HG03159 (cell line): ENCODE results near the gene PRPF31.
A peak's percentile ranks its signal among the peaks of the same experiment; 100 is the strongest.
"Not testable (repeated sequence)": the region's sequence is repeated elsewhere in the genome, so short reads cannot be mapped to it uniquely, and the experiment has no call there.

Source experiments
- ATAC-seq: cut with Tn5 transposase; IDR thresholded peaks from one replicate; pipeline ENCODE4 v1.9.1; 2021; ENCODE audit warnings: mild to moderate bottlenecking, moderate library complexity; ENCODE audit not compliant: unreplicated experiment

PRPF31 gene, protein sequence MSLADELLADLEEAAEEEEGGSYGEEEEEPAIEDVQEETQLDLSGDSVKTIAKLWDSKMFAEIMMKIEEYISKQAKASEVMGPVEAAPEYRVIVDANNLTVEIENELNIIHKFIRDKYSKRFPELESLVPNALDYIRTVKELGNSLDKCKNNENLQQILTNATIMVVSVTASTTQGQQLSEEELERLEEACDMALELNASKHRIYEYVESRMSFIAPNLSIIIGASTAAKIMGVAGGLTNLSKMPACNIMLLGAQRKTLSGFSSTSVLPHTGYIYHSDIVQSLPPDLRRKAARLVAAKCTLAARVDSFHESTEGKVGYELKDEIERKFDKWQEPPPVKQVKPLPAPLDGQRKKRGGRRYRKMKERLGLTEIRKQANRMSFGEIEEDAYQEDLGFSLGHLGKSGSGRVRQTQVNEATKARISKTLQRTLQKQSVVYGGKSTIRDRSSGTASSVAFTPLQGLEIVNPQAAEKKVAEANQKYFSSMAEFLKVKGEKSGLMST

DNA sequence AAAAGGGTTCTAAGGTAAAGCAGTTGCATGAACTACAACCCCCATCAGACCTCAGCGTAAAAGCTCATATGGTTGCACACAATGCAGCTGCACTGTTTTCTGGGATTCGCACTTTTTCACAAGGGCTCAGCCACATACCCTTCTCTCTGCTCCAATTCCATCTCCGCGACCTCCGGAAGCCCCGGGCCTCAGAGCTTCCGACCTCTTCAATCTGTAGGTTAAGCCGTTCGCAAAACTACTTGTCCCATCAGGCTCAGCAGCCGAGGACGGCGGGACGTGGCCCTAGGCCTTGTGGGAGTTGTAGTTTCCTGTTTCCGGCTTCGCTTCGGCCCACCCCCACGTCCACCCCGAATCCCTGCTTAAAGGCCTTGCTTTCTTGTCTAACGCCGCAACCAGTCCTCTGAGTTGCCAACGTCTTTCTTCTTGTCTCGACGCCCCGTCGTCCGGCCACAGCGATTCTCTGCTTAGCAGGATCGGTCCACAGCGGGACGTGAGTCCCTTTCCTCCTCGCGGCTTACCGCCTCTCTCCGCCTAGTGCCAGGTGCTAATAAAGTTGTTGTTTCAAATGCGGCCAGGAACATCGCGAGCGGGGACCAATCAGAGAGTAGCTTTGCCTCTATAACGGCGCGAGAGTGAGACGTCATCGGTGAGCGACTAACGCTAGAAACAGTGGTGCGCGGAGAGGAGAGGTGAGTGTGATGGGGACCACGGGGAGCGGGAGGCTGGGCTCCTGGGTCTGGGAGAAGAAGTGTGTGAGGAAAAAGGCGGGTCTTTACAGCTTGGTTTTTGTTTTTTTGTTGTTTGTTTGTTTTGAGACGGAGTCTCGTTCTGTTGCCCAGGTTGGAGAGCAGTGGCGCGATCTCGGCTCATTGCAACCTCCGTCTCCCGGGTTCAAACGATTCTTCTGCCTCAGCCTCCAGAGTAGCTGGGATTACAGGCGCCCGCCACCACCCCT lies at the start of gene PRPF31, which contains the start of gene TFPT:
TSS of gene PRPF31 (plus strand) at position 646 of the 955 bp plus-strand sequence. CDS start 2,525 bp downstream, outside the sequence.
TSS of gene TFPT (minus strand) at position 549 of the 955 bp plus-strand sequence. CDS start at position 161, 388 bp downstream.
- ATAC-seq = peak; percentile 78

DNA sequence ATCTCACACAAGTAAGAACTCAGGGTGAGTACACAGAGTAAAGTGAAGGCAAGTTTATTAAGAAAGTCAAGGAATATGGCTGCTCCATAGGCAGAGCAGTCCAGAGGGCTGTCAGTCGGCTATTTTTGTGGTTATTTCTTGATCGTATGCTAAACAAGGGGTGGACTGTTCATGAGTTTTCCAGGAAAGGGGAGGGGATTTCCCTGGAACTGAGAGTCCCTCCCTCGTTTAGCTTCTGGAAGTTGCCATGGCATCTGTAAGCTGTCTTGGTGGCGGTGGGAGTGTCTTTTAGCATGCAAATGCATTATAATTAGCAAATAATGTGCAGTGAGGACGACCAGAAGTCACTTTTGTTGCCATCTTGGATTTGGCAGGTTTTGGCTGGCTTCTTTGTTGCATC lies 46.1 kb upstream of the PRPF31 start:
- no peak for ATAC-seq

DNA sequence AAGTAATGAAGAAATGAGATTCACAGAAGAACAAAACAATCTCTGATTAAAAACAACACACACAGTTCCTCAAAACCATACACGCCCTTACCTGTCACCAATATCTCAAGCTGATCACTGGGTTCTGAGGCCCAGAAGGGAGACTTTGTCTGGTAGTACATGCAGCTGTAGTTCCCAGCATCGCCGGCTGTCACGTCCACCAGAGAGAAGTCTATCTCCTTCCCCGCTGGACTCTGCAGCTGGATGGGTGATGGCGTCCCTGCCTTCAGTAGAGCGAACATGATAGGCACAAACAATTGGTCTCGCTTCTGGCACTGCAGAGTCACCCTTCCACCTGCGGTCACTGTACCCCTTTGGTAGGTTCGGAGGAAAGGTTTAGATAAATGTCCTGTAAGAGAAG lies 41.7 kb upstream of the PRPF31 start:
- no peak for ATAC-seq

DNA sequence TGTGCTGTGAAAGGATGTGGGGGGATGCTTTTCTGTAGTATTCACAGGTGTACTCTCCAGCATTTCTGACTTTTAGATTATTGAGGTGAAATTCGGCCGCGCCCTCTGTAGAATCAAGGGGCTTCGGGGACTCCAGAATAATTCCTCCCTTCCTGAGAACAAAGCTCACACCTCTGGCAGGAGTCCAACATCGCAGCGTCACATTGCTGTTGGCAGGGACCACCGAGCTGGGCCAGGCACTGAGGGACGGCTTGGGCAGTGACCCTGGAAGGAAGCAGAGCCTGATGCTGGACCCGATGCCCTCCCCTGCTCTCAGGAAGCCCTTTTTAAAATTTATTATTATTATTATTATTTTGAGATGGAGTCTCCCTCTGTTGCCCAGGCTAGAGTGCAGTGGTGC lies 40.7 kb upstream of the PRPF31 start:
- no peak for ATAC-seq

DNA sequence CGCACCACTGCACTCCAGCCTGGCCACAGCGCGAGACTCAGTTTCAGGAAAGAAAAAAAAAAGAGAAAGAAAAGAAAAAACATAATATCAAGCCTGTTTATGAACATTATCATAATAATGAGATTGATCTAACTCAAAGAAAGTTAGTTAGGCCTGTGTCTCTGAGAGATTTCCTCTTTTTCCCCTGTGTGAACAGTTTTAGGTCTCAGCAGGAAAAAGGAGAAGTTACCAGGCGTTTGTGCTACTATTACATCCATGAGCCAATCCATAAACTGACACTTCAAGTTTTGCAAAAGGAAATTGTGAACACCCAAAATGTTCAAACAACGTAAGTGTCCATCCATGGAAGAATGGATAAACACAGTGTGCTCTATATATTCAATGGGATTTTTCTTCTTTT lies 38.2 kb upstream of the PRPF31 start:
- ATAC-seq = no peak

DNA sequence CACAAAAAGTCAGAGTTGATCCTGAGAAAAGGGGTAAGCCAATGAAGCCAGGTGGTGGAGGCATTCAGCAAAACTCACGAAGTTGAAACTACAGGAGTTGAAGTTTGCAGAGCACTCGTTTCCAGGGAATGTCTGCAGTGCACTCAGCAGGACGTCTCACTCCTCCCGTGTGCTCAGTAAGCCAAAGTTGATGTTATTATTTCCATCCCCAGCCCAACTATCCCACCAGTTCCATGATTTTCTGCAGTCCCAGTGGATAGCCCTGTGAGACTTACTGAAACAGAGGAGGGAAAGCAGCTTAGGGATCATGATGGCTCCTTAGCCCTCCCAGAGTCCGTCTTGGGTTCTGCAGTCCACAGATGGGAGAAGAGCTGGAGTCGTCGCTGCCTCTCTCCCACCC lies 34.5 kb upstream of the PRPF31 start, which contains the start of gene TARM1:
TSS of gene TARM1 (minus strand) at position 334 of the 400 bp plus-strand sequence. CDS start at position 309, 25 bp downstream.
- no peak for ATAC-seq

DNA sequence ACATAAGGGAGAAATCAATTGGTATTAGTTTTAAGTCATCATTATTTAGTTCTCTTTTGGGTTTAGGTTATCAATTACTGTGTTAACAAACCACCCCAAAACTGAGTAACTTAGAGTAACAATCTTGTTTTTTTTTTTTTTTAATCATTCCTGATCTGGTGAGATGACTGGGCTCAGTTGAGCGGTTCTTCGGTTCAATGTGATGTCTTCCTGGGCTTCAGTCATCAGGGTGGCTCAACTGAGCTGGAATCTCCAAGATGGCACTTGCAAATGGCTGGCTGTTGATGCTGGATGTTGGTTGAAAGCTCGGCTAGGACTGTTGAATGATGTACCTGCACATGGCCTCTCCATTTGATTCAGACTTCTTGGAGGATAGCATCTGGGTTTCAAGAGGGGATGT lies 31.1 kb upstream of the PRPF31 start:
- ATAC-seq = no peak

DNA sequence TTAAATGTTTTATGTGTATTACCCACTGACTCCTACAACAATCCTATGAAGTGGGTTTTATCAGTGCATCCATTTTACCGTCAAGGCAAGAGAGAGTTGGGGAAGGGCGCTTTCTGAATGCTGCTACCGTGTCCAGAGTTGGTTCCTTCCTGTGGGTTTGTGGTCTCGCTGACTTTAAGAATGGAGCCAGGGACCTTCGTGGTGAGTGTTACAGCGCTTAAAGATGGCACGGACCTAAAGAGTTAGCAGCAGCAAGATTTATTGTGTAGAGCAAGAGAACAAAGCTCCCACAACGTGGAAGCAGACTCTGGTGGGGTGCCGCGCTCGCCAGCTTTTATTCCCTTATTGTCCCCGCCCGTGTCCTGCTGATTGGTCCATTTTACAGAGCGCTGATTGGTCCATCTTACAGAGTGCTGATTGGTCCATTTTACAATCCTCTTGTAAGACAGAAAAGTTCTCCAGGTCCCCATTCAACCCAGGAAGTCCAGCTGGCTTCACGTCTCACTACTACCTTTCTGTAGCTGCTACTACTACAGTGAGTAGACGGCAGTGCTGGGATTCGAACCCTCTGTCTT lies 21.0 kb upstream of the PRPF31 start:
- ATAC-seq = no peak

DNA sequence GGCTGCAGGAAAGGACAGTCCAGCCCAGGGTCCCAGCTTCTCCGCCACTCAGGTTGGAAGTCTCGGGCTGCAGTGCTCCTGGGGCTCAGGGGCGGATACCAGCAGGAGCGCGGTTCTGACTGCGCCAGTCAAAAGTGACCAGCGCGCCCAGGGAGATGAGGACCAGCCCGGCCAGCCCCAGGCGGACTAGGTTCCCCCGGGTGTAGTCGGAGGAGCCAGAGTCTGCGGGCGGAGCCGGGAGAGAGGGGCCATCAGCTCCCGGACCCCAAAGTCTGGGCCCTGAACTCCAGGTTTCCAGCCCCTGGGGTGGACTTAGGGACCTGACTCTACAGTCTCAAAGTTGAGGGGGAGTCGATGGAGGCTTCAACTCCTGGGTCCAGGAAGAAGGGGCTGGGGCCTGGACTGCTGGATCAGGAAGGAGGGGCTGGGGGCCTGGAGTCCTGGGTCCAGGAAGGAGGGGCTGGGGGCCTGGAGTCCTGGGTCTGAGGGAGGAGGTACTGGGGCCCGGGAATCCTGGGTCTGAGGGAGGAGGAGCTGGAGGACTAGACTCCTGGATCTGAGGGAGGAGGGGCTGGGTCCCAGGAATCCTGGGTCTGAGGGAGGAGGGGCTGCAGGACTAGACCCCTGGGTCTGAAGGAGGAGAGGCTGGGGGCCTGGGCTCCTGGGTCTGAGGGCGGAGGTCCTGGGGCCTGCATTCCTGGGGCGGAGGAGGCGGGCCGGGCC lies 20.3 kb upstream of the PRPF31 start:
- ATAC-seq = no peak

DNA sequence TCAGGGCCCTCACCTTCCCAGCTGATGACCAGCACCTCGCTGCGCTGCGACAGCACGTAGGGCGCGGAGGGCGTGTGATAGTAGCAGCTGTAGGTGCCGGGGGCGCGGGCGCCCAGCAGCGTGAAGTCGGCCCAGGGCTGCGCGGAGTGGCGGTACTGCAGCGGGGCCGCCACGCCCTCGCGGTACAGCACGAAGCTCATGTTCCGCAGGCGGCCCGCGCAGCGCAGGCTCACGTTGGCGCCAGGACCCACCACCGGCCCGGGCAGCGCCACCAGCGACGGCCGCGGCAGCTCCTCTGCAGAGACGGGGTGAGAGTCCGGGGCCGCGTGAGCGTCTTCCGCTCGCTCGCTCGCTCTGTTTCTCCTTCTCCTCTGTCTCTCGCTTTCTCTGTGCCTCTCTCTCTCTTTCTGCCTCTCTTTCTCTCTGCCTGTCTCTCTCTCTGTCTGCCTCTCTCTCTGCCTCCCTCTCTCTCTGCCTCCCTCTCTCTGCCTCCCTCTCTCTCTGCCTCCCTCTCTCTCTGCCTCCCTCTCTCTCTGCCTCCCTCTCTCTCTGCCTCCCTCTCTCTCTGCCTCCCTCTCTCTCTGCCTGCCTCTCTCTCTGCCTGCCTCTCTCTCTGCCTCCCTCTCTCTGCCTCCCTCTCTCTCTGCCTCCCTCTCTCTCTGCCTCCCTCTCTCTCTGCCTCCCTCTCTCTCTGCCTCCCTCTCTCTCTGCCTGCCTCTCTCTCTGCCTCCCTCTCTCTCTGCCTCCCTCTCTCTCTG lies 19.5 kb upstream of the PRPF31 start:
- not testable (repeated sequence) for ATAC-seq

DNA sequence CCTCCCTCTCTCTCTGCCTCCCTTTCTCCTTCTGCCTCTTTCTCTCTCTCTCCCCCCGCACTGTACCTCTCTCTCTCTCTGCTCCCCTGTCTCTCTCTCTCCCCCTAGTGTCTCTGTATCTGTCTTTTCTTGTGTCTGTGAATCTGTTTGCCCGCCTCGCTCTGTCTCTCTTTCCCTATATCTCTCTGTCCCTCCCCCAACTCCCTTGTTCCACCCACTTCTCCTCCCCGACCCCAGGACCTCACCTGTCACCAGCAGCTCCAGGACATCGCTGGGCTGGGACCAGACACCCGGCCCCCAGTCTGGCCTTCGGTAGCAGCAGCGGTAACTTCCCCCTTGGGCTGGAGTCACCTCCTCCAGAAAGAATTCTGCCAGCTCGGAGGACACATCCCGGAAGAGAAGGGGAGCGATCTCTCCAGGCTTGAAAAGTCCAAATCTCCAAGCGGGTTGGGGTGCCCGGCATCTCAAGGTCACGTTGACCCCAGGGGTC lies 18.9 kb upstream of the PRPF31 start:
- no peak for ATAC-seq

DNA sequence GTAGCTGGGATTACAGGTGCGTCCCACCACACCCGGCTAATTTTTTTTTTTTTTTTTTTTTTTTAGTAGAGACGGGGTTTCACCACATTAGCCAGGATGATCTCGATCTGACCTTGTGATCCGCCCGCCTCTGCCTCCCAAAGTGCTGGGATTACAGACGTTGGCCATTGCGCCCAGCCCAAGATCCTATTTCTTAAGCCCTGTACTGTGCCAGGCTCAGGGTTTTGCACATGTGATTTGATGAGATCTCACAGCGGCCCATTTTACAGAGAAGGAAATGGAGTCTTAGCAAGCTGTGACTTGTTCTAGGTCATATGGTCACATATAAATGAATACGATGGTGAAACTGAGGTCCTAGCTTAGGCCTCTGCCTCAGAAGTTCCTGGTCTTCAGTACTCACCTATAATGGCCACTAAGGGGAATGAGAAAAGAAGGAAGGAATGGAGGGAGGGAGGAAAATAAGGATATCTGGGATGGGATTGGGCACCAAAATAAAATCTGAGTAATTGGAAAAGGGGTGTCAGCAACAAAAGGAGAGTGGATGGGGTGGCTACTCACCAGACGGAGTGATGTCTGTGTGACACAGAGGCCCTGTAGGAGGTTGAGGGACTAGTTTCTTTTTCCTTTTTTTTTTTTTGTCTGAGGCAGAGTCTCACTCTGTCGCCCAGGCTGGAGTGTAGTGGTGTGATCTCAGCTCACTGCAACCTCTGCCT lies 16.2 kb upstream of the PRPF31 start:
- ATAC-seq = no peak

DNA sequence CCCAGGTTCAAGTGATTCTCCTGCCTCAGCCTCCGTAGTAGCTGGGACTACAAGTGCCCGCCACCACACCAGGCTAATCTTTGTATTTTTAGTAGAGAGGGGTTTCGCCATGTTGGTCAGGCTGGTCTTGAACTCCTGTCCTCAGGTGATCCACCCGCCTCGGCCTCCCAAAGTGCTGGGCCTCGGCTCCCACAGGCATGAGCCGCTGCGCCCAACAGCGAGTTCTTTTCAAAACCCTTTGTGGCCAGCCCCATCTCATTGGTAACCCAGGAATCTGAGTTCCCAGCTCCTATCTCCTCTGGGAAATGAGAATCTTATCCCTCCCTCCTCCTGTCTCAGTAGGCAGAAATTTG lies 15.7 kb upstream of the PRPF31 start:
- not testable (repeated sequence) for ATAC-seq

DNA sequence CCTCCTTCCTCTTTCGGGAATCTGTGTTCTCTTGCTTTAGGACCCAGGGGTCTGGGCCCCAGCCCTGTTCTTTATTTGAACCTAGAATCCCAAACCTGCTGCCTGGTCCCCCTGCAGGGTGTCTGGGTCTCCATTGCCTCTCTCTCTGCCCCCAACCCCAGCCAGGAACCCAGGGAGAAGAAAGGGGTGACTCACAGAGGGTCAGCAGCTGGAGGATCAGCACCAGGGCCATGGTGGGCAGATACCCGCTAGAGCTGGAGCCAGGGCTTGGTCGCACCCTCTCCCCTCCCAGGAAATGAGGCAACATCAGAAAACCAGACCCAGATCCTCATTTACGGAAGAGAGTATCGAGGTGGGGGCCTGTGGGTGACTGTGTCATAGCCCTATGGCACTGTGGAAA lies 15.0 kb upstream of the PRPF31 start, which contains the start of gene OSCAR:
TSS of gene OSCAR (minus strand) at position 243 of the 400 bp plus-strand sequence. CDS start at position 232, 11 bp downstream.
- no peak for ATAC-seq

DNA sequence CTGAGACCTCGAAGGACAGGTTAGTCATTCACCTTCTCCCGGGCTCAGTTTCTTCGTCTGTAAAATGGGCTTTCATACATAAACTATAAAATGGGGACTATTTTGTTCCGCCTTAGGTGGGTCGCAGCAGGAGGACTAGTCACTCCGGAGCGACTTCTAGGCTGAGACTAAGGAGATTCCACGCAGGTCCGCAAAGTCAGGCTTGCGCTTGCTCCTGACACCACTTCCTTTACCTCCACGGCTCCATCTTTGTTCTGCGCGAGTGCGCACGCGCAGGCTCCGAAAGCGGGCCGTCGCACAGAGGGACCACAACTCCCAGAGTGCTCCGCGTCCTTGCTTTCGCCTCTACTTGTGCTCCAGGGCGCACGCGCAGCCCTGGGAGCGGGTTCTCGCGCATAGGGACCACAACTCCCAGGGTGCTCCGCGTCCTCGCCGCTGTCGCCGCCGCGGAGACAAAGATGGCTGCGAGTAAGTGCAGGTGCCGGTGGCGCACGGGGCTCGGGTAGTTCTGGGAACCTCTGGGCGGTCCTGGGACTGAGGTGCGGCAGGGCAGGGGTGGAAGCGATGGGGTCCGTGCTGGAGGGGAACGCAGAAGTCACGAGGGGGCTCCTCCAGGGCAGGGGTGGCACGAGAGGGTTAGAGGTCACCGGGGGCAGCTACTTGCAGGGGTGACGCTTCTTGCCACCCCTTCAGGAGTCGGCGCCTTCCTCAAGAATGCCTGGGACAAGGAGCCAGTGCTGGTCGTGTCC lies 13.0 kb upstream of the PRPF31 start, which contains the start of gene NDUFA3:
TSS of gene NDUFA3 (plus strand) at position 435 of the 749 bp plus-strand sequence. CDS start at position 459, 24 bp downstream.
- peak; percentile 96 for ATAC-seq

DNA sequence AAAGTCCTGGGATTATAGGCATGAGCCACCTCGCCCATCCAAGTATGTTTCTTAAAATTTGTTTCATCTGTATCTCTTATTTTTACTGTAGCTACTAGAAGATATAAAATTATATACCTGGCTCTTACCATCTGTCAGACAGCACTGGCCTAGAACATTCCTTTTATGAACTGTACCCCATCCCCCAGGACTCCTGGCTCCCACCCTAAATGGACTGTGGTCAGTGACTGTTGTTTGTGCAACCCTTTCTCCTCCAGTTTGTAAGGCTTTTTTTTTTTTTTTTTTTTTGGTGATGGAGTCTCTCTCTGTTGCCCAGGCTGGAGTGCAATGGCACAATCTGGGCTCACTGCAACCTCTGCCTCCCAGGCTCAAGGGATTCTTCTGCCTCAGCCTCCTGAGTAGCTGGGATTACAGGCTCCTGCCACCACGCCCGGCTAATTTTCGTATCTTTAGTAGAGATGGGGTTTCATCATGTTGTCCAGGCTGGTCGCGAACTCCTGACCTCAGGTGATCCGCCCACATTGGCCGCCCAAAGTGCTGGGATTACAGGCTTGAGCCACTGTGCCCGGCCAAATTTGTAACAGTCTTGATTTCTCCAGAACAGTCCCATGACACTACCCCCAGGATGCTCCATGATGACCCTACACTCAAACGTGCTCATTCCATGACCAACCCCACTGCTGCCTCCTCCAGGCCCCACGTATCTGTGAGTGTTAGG lies 10.4 kb upstream of the PRPF31 start:
- ATAC-seq = no peak

DNA sequence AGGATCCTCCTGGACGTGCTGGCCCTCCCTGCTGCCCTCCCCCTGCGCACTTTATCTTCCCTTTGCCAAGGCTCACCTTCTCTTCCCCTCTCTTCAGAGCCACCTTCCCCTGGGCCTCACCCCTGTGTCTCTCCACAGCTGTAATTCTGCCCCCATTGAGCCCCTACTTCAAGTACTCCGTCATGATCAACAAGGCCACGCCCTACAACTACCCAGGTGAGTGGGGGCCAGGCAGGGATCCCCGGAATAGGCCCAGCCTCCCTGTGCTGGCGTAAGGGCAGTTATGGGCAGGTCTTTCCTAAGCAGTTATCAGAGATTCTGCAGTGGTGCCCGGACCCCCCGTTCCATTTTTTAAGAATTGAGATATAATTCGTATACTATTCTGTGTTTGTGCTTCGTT lies 9.8 kb upstream of the PRPF31 start:
- no peak for ATAC-seq
